Ovary (tissue), 3 donors: Measurements from ENCODE around the gene HECW1.

ENCODE experiments used
- EP300 ChIP-seq: sonication (generic); formaldehyde crosslinking; IDR thresholded peaks from one replicate; pipeline ENCODE4 v1.6.1; 2017; ENCODE audit warnings: antibody characterized with exemption
- POLR2A ChIP-seq: fragments of 450-650 bp; IDR thresholded peaks from one replicate; pipeline ENCODE4 v1.6.1; 2017; ENCODE audit warnings: antibody characterized with exemption, mild to moderate bottlenecking, moderate library complexity
- TF ChIP-seq, protein P1 (sequence below), 3 donors: fragments of 450-650 bp in 2 of 3; fragments of 200-600 bp in 1 of 3; IDR thresholded peaks; one replicate each; pipeline versions ENCODE4 v1.5.1 to v1.8.0; 2016 to 2022; ENCODE audit warnings: antibody characterized with exemption in 3 of 3, mild to moderate bottlenecking in 1 of 3
- donor health status: DM: no; HTN: no; CAD: no.

DNA sequence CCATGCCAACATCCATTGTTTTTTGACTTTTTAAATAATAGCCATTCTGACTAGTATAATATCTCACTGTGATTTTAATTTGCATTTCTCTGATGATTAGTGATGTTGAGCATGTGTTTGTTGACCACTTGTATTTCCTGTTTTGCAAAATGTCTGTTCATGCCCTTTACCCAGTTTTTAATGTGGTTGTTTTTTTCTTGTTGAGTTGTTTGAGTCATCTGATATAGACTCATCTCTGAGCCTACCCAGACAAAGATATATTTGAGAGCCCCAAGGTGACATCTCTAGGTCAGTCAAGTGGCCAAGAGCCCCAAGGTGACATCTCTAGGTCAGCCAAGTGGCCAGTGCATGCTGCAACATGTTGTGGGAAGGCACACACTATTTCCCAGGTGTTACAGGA lies 224.7 kb downstream of the HECW1 start:
- TF ChIP-seq, protein P1, sequence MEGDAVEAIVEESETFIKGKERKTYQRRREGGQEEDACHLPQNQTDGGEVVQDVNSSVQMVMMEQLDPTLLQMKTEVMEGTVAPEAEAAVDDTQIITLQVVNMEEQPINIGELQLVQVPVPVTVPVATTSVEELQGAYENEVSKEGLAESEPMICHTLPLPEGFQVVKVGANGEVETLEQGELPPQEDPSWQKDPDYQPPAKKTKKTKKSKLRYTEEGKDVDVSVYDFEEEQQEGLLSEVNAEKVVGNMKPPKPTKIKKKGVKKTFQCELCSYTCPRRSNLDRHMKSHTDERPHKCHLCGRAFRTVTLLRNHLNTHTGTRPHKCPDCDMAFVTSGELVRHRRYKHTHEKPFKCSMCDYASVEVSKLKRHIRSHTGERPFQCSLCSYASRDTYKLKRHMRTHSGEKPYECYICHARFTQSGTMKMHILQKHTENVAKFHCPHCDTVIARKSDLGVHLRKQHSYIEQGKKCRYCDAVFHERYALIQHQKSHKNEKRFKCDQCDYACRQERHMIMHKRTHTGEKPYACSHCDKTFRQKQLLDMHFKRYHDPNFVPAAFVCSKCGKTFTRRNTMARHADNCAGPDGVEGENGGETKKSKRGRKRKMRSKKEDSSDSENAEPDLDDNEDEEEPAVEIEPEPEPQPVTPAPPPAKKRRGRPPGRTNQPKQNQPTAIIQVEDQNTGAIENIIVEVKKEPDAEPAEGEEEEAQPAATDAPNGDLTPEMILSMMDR (IDR thresholded peaks at IDR 0.05) = no peak
- TF ChIP-seq EP300 = no peak
- TF ChIP-seq POLR2A = no peak
